Ammon's horn (tissue), 1 donor: ENCODE data around the gene ANKRD33B.
A peak's percentile ranks its signal among the peaks of the same experiment; 100 is the strongest.

Experiments used
- DNase-seq: peaks from one replicate; pipeline ENCODE4 v3.0.0-alpha.2; 2016; ENCODE audit warnings: low spot score

The ANKRD33B gene

DNA sequence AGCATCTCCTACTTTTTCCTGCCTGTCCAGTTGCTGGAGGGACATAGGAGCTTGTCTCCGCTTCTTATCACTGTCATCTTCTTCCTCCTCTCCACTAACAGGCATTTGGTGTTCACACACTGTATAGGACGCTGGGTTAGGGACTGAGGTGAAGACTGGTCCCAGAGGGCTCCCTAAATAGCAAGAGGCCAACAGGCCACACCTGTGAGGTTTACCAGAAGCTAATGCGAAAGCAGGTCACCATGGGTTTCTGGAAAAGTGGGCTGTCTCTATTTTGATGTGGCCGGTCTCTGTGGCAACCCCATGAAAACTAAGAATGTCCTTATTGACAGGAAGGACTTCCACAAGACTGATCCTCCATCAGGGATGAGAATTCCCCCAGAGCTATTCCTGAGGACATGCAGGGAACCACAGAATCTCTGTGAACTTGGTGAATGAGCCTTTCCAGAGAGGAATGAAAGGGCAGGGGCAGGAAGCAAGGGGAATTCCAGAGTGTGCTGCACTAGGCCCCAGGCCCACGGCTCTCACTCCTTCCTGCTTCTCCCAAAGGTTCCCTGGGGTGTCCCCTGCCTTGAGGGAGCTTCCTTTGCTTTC, 135.5 kb downstream of the ANKRD33B start:
- no peak for DNase-seq

DNA sequence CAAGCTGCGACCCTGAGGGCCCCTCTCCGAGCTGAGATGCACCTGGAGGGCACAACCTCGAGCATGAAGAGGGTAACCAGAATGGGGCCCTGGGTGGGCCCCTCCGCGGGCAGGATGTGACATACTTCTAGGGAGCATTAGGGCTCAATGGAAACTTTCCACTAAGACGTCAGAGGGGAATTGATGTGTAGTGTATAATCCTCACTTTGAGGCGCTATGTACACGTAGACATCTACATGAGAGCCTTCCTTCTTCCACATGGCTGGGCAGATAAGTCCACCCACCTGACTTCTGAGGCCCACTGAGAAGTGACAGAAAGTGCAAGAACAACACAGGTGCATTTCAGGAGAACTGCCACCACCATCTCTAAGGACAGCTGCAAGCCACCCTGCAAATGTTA, 136.1 kb downstream of the ANKRD33B start:
- no peak for DNase-seq

DNA sequence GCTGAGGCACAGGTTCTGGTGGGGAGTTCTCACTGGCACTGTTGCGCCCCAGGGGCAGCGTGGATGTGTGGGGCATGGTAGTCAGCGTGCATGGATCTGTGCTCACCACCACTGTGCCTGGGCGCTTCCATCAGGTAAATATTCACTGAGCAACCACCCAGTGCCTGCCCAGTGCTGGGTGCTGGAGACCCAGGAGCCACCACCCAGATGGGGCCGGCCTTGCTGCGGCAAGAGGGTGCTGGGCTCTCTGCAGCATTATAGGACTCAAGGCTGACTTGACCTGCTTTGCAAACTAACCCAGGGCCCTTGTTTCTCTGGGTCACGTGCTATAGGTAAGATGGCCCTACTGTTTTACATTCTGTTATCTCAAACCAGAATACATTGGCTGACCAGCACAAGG, 136.6 kb downstream of the ANKRD33B start:
- DNase-seq, result no peak

DNA sequence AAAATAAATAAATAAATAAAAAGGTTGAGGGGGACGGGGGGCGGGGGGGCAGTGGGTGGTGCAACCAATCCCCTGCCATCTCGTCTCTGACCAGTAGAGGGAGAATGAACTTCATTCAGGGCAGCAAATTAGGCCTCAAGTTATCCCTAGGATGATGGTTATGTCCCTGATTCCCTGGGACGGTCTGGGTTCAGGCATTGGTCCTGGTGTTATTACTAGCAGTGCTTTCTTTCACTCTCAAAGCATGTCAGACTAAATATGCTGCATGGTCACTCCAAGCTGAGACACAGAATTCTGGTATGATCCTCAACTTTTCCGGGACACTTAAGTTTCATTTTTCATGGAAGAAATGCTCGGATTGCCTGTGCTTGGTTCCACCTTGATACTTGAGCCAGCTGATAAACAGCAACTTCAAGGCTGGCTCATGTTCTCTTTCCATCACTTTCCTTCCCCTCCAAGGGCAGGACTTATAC, 137.7 kb downstream of the ANKRD33B start:
- DNase-seq, result peak; percentile 70

DNA sequence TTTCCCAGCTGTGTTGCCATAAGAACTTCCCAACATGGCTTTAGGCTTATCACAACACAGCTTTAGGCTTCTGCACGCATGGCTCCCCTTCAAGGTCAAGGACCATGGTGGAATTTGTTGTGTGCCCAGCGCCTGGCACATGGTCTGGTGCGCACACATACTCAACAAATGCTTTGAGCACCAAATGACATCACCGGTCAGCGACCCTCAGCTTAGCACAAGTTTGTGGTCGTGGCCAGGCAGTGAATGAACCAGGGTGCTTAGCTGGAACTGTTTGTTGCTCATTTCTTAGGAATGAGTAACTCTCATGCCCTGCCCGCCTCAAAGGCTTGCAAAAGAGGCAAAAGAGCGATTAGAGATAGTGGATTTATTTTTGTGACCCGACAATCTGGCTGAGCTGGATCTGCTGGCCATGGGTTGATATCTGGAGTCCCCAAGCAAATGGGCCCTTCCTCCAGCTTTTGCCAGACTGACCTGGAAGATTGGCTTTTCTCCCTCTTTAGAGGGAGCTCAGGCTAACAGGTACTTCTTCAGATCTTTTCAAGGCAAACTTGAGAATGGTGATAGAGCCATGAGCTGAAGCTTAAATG, 138.3 kb downstream of the ANKRD33B start:
- no peak for DNase-seq

DNA sequence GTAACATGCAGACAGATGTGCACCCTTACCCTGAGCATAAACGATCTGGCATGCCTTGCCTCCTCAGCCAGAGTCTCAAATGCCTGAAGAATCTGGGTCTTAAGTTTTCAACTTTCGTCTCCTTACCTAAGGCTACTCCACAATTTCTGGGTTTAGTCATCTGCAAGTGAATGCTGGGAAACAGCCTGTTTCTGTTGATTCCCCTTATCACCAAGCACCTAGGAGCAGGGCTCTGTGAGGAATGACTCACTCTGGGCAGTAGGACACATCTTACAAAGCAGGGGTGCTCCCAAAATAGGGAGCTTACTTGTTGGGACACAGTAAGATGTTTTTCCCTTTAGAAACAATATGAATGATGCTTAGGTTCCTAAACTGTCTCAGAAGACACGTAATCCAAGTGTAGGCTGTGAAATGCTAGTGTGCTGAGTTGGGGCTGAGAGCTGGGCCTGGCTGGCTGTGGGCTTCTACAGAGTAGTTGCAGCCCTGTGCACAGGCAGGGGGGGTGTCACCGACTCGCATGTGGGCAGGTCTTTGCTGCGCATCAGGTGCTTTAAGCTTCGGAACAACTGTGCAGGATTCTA, 139.1 kb downstream of the ANKRD33B start:
- DNase-seq, result no peak

- DNase-seq, result no peak
Observed at GRCh38 chr5:10703676-10704075, 139.8 kb downstream of the ANKRD33B start.

DNA sequence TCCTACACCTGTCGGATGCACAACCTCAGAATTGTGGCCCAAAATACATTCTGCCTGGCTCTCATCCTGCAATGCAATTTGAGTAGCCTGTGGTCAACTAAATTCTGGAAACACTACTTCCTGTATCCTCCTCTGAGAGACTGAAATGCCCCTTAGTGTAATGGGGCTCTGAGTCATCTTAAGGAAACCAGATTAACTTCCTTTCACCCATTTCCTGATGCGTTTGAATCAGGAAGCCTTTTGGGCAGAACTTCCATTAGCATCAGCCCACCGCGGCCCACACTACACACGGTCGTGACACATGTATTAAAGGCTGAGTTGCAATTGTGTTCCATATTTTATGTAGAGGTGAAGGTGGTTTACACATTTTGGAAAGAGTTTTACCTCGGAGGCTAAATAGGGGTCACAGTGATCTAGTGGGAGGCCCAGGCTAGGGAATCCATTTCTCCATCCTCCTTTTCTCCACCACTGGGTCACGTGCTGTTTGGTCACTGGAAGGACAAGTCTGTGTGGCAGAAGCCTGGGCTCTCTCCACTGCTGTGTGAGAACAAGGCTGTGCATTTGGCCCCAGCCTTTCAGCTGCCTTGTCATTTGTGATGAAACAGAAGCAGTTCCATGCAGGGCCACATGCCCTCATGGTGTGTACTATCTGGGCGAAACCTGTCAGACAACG, 141.2 kb downstream of the ANKRD33B start:
- DNase-seq, result no peak

- no peak for DNase-seq
Observed at GRCh38 chr5:10705747-10706146, 141.9 kb downstream of the ANKRD33B start.

DNA sequence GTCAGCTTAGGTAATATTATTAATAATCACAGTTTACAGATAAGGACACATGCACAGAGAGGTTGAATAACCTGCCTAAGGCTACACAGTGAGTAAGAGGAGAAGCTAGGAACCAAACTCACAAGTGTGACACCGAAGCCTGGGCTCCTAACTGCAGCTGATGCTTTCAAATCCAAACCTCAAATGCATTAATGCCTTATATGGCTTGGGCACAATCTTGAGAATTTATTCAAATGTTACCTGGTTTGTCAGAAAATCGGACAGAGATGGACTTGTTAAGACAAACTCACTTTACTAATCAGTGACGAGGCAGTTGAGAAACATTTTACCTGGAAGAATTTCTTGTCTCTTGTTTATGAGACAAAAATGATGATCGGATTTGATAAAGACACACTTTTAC, 142.5 kb downstream of the ANKRD33B start:
- no peak for DNase-seq
